Gastroesophageal sphincter (tissue), 3 donors: ENCODE measurements around the gene PFDN1.
A peak's percentile ranks its signal among the peaks of the same experiment; 100 is the strongest.

Source experiments
- EP300 ChIP-seq: sonication (generic); formaldehyde crosslinking; IDR thresholded peaks from one replicate; pipeline ENCODE4 v1.6.1; 2017; ENCODE audit warnings: antibody characterized with exemption, mild to moderate bottlenecking
- POLR2A ChIP-seq, 2 donors: fragments of 450-650 bp; IDR thresholded peaks; one replicate each; pipeline ENCODE4 v1.6.1; 2017; ENCODE audit warnings: antibody characterized with exemption in 2 of 2, mild to moderate bottlenecking in 2 of 2, moderate library complexity in 1 of 2
- POLR2AphosphoS5 ChIP-seq: sonication (generic); formaldehyde crosslinking; IDR thresholded peaks from one replicate; pipeline ENCODE4 v1.6.1; 2017; ENCODE audit warnings: antibody characterized with exemption
- TF ChIP-seq, protein P1 (sequence below), 4 experiments: fragments of 200-600 bp in 2 of 4; fragments of 450-650 bp in 2 of 4; sonication (generic) in 1 of 4; IDR thresholded peaks; one replicate each; pipeline ENCODE4 v1.5.1; 2017 to 2019; ENCODE audit warnings: antibody characterized with exemption in 4 of 4, mild to moderate bottlenecking in 2 of 4, moderate library complexity in 2 of 4

DNA sequence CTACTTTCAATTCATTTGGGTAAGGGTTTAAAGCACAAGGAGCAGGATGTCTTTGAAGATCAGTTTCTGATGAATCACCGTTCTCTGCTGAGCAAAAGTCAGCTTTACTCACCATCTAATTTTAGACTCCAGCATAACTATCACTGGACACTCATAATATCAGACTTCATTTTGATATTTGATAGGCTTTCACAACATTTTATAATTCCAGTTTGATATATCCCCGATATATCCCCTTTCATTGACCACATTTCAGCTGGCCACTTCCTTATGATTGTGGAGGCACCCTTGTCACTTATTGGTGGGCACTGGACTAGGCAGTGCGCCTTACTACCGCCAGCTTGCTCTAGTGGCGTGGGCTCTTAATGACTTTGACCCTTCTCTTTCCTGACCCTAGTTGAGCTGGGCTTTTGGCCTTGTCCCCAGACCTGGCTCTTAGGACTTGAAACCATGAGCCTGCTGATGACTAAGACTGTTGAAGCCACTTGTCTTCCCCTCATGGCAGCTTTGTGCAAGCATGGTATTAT lies 81.1 kb downstream of the PFDN1 start:
- TF ChIP-seq POLR2A (IDR thresholded peaks at IDR 0.05) (no peak), POLR2AphosphoS5 (peak; percentile 22), EP300 (no peak)
- TF ChIP-seq, protein P1, sequence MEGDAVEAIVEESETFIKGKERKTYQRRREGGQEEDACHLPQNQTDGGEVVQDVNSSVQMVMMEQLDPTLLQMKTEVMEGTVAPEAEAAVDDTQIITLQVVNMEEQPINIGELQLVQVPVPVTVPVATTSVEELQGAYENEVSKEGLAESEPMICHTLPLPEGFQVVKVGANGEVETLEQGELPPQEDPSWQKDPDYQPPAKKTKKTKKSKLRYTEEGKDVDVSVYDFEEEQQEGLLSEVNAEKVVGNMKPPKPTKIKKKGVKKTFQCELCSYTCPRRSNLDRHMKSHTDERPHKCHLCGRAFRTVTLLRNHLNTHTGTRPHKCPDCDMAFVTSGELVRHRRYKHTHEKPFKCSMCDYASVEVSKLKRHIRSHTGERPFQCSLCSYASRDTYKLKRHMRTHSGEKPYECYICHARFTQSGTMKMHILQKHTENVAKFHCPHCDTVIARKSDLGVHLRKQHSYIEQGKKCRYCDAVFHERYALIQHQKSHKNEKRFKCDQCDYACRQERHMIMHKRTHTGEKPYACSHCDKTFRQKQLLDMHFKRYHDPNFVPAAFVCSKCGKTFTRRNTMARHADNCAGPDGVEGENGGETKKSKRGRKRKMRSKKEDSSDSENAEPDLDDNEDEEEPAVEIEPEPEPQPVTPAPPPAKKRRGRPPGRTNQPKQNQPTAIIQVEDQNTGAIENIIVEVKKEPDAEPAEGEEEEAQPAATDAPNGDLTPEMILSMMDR (IDR thresholded peaks at IDR 0.05), result no peak
